ENCODE results near the gene UMPS.
"Not testable (repeated sequence)": the region's sequence is repeated elsewhere in the genome, so short reads cannot be mapped to it uniquely, and the experiment has no call there.

UMPS gene

DNA sequence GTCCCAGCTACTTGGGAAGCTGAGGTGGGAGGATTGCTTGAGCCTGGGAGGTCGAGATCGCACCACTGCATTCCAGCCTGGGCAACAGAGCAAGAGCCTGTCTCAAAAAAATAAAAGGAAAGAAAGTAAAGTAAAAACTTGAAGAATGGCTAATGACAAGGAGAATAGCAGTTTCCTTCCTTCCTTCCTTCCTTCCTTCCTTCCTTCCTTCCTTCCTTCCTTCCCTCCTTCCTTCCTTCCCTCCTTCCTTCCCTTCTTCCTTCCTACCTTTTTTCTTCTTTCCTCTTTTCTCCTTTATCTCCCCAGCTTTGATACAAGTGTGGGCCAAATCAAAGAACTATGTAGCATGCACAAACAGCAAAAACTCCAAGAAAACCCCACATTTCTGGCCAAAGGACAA lies 23.0 kb upstream of the UMPS start:
- not testable (repeated sequence) for DNase-seq (ENCODE audit: low read depth, low spot score)

DNA sequence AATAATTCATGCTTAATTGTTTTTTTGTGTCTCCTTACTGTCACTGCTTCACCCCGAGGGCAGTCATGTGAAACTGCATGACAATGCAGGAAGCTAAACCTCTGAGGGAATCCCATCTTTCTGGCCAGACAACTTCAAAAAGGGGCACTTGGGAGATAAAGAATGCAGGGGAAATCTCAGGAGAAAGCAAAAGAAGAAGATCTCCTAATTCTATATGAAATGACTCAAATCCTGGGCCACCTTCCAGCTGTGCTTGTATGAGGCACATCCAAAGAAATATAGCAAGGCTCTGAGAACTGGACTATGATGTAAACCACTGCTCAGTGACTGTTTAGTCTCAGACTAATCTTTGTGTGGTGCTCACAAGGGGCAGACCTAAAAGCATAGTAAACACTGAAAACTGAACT lies 22.6 kb upstream of the UMPS start:
- DNase-seq (ENCODE audit: low read depth, low spot score): no peak

DNA sequence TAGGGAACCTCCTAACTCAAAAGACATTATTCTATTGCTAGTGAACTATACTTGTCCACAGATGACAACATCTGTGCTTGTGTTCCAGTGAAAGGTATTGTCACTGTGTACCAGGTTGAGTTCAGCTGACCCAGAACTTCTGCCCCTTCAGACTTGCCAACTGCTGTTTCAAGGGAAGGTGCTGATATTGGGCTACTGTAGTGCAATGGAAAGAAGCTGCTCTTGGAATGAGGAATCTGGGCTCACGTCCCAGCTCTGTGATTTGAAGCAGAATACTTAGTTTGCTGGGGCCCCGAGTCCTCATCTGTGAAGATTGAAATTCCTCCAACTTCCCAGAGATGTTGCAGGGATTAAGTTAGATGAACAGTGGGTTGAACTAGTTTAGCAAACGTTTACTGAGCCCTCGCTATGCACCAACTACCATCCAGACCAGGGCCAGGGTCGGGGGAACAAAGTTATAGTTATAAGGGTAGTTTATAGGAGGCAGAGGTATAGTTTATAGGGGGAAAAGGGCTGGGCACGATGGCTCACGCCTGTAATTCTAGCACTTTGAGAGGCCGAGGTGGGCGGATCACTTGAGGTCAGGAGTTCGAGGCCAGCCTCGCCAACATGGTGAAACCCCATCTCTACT lies 15.9 kb upstream of the UMPS start:
- DNase-seq (ENCODE audit: low read depth, low spot score): no peak

DNA sequence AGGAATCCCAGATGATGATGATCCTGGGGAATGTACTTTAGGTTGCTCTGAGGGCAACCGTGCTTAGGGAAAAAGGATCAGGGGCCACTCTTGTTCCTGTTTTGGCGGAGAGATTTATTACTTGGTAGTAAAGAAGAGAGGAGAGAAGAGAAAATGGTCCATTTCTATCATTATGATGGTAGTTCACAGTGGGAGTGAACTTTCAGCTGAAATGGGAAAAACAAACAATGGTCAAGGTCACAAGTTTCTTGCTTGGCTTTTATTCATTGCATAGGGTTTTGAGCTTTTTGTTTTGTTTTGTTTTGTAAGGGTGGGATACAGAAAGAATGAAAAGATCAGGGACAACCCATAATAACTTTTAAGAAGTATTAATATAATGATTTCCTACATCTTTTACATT lies 7.7 kb upstream of the UMPS start:
- DNase-seq (ENCODE audit: low read depth, low spot score): no peak

DNA sequence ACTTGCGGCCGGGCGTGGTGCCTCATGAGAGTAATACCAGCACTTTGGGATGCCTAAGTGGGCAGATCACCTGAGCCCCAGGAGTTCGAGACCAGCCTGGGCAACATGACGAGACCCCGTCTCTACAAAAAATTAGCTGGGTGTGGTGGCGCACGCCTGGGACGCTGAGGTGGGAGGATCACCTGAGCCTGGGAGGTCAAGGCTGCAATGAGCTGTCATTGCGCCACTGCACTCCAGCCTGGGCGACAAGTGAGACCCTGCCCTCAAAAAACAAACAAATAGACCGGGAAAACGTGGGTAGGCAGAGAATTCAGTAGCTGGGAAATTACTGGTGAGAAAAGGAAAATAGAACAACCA lies 667 bp downstream of the UMPS start:
- no peak for DNase-seq (ENCODE audit: low read depth, low spot score)

DNA sequence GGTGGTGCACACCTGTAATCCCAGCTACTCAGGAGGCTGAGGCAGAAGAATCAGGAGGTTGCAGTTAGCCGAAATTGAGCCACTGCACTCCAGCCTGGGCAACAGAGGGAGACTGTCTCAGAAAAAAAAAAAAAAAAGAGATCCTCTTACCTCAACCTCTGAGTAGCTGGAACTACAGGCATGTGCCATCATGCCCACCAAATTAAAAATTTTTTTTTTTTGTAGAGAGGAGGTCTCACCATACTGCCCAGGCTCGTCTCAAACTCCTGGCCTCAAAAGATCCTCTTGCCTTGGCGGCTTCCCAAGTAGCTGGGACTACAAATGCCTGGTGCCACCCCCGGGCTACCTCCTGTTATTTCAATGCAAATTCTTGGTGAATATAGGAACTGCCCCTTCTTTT lies 1.5 kb downstream of the UMPS start:
- no peak for DNase-seq (ENCODE audit: low read depth, low spot score)

DNA sequence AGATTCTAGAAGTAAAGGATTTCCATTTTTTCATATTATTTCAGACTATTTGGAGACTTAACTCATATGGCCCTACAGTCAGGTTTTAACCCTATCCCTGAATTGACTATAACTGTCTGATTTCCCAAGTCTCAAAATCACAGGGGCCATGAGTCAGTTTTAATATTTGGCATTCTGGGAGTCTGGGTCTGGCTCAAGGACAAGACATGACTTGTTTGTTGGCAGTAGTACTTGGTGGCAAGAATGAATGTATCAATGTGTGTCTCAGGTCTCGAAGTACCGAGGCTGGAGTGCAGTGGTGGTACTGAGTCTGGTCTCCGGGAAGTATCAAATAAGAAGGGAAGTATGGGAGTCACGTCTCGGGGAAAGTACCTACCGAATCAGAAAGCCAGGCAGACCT lies 10.8 kb downstream of the UMPS start:
- DNase-seq (ENCODE audit: low read depth, low spot score): no peak

DNA sequence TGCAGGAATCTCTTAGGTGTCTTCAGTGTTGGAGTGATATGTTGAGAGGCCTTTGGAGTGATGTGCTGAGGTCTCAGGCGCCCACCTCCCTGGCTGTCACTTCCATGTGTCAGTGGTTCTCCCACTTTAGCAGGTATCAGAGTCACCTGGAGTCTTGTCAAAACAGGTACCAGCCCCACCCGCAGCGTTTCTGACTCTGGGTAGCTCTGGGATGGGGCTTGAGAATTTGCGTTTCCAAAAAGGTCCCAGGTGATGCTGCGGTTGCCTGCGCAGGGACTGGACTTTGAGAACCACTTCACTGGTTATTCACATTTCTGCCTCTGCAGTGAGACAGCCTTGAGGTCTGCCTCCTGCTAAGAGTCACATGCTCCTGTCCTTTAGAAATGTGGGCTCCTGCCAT lies 15.5 kb downstream of the UMPS start:
- DNase-seq (ENCODE audit: low read depth, low spot score): no peak

DNA sequence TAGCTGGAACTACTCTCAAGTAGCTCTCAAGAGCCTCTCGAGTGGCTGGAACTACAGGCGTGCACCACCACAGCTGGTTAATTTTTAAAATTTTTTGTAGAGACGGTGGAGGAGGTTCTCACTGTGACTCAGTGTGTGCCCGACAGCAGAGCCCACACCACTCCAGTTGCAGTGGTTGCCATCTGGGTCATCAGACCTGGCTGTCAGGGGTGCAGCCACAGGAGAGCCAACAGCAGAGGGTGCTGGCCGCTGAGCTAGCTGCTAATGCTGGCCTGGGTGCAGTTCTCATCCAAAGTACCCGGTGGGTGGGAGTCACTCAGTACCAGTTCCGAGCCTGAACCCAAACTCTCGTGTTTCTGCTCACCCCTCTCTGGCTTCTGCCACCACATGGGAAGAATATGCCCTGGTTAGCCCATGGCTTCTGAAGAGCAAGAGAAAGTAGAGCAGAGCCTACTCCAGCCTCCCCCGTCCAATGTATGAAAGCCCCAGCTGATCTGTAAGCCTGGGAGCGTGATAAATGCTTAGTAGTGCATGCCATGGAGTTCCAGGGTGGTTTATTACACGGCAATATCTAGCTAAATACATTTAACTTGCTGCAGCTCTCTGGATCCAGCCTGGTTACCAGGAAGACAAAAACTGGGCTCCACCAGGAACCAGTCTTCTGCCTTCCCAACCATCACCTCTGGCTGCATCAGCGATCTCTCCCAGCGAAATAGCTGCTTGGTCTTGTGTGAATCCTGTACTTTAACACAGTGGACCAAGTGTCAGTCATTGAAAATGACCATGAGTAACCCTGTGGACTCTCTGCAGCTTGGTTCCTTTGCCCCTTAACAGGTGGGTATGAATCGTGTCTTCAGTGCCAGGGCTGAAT lies 17.1 kb downstream of the UMPS start:
- no peak for DNase-seq (ENCODE audit: low read depth, low spot score)

DNA sequence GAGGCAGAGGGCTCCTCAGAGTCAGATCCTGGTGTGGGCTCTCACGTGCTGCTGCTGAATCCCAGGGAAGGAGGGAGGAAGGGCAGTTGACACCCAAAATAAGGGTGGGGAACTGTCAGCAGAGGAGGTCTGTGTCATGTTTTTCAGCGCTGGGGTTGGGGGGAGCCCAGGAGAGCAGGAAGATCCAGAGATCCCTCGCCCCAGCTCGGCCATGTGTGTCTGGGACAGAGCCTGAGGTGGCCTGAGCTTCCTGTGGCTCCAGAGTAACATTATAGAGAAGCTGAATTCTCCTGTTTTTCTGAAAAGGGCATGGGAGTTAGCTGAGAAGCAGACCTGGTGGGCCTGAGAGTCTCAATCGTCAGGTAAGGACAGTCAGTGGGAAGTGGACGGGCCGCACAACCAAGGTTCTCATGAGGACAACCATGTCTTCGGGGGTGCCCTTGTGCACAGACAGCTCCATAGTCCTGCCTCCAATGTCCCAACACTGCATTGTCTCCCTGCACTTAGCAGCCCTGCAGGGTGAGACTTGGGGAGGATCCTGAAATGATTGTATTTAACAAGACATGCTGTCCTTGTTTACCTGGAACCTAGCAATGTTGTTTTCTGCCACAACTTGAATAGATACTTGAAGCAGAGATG lies 18.4 kb downstream of the UMPS start:
- DNase-seq (ENCODE audit: low read depth, low spot score): no peak

DNA sequence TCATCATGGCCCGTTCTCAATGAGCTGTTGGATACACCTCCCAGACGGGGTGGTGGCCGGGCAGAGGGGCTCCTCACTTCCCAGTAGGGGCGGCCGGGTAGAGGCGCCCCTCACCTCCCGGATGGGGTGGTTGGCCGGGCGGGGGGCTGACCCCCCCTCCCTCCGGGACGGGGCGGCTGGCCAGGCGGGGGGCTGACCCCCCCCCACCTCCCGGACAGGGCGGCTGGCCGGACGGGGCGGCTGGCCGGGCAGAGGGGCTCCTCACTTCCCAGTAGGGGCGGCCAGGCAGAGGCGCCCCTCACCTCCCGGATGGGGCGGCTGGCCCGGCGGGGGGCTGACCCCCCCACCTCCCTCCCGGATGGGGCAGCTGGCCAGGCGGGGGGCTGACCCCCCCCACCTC lies 19.6 kb downstream of the UMPS start:
- DNase-seq (ENCODE audit: low read depth, low spot score): not testable (repeated sequence)

DNA sequence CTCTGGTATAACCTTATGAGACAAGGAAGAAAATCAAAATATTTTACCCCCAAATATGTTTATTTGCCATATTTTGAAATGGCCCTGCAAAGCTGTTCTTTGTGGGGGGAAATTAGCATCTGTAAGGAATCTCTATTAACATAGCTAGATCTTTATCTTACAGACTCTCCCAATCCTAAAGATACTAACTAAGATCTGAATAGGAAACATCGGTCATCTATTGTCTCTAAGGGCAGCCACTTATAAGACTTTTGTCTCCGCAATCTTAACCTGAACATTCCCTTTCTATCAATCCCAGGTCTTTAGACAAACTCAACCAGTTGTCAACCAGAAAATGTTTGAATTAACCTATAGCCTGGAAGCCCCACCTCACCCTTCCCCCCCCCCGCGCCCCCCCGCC lies 21.2 kb downstream of the UMPS start:
- DNase-seq (ENCODE audit: low read depth, low spot score): no peak

DNA sequence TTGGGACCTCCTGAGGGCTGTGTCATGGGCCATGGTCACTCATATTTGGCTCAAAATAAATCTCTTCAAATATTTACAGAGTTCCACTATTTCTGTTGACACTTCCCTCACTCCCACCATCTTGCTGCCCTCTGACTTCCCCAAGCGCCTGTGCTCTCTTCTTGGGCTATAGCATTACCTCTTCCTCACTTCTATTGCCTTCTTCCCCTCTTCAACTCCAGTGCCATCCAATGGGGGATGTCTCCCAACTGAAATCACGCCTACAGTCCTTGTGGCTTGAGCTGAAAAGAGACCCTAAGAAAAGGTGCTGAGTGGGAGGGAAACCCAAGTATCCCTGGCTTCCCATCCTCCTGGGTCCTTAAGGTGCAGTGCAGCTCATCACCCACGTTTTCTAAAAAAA lies 21.8 kb downstream of the UMPS start:
- no peak for DNase-seq (ENCODE audit: low read depth, low spot score)

DNA sequence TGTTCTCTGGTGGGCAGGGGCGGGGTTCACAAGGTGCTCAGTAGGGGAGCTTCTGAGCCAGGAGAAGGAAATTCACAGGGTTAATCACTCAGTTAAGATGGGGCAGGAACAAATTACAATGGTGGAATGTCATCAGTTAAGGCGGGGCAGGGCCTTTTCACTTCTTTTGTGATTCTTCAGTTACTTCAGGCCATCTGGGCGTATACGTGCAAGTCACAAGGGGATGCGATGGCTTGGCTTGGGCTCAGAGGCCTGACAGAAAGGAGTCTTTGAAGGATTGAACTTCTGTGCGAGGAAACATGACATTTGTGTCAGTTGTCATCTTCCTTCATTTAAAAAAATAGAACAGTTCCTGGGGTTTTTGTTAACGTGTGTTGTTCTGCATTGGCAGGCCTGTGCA lies 27.7 kb downstream of the UMPS start:
- not testable (repeated sequence) for DNase-seq (ENCODE audit: low read depth, low spot score)

DNA sequence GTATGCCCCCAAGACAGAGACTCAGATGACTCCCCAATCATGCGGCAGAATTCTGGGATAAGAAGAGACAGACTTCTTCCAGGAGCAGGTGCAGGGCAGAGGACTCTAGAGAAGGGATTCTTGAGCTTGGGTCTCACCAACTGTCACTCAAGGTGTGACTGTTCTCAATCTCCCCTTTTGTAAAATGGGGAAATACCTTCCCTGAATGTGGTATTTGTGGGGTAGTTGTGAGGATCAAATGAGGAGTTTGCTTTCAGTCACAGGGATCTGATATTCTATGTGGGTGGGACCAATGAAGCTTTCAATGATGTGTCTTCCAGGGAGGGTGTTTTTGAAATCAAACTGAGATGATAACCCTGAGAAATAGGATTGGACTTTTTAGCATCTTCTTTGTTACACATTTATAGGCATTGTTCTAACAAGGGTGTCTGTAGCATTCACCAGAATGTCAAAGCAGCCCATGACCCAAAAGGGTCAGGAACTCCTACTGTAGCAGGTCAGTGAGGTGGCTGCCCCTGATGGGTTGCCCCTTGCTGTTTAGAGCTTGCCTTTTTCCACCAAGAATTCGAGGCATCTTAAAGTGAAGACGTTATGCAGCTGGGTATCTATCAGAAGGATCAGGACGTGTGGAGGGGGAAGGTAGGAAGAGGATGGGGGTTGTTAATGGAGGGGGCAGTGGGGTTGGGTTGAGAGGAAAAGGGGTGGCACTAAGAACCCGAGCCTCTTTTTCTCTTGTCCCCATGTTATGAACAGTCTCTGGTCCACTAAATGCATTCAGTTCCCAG lies 28.8 kb downstream of the UMPS start:
- DNase-seq (ENCODE audit: low read depth, low spot score): no peak

DNA sequence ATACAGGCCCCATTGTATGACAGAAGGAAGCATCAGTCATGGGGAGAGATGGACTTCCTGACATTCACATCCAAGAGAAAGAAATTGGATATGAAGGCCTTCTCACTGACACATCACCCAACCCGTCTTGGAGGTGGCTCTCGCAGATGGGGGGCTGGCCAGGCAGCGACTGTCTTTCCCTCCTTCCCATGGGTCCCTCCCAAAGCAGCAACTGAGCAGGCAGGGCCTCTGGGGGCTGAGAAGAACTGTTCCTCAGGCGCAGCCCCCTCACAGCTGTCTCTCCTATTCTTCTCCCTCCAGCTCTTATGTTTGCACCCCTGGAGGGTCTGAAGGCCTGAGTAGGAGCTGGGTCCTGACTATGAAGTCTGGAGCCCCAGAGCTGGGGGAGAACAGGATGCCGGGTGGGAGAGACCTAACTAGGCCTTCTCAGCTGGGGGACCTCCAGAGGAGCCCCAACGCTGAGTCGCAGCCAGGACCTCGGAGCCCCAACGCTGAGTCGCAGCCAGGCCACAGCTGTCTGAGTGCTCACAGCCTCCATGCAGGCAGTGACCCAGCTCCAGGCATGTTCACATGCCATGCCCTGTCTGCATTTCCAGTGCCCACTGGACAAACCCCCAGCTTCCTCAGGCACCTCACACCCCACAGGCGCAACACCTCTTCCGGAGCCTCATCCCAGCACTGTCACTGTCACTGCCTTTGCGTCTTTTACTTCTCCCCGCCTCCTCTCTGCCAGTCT lies 29.6 kb downstream of the UMPS start:
- DNase-seq (ENCODE audit: low read depth, low spot score): no peak

DNA sequence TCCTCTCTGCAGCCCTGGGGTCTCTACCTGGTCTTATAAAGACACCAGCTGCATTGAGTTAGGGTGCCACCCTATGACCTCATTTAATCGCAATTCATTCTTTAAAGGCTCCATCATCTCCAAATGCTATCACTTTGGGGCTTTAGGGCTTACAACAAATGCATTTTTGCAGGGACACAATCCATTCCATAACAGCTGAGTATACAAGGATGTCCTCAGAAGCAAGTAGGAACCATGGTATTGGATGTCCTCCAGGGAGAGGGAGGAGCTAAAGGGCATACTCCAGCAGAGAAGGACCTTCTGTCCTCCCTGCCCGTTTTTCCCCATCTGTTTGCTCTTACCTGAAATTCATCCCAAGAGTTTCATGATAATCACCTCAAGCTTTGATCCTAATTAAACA lies 30.3 kb downstream of the UMPS start:
- DNase-seq (ENCODE audit: low read depth, low spot score): no peak

DNA sequence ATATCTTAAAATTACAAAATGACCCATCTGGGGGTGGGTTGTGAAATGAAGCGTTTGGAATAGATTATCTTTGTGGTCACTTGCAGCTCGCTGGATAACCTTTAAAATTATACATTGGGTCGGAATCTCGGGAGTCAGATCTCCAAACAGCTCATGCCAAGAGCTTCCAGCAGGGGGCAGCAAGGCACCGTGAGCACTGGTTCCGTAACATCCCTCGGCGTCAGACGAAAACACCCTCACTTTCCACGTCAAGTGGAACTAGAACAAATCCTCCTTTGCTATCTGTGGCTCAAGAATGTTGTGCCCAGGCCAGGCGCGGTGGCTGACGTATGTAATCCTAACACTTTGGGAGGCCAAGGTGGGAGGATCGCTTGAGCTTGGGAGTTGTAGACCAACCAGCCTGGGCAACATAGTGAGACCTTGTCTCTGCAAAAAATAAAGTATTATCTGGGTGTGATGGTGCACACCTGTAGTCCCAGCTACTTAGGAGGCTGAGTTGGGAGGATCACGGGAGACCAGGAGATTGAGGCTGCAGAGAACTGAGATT lies 31.1 kb downstream of the UMPS start:
- DNase-seq (ENCODE audit: low read depth, low spot score): peak; percentile 51

DNA sequence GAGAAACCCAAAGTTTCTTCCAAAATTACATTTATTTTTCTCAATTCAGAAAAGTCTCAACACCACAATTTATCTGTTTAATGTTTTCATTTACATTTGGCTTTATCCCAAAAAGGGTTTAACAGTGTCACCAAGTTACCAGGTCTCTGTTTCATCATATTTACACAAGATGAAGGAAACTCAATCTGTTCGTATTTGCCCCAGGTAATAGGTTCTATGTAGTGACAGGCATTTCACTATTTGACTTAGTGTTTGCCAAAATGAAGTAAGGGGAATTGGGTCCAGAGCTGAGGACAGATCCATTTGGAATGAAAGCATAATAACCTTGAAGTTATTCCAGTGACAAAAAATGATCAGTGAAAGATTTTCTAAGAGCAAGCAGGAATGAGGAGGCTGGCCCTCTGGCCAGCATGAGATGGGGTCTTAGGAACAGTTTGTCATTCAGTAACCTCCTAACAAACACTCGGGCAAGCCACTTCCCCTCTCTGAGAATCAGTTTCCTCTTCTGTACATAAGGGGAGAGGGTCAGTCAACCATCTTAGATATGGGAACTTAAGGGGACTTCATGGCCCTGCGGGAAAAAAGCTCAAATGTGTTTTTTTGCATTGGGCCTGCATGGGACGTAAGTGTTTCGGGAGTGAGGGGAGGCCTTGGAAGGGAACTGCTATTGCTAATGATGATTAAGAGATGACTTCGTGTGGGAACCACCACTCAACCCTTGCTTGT lies 31.8 kb downstream of the UMPS start:
- DNase-seq (ENCODE audit: low read depth, low spot score): no peak

DNA sequence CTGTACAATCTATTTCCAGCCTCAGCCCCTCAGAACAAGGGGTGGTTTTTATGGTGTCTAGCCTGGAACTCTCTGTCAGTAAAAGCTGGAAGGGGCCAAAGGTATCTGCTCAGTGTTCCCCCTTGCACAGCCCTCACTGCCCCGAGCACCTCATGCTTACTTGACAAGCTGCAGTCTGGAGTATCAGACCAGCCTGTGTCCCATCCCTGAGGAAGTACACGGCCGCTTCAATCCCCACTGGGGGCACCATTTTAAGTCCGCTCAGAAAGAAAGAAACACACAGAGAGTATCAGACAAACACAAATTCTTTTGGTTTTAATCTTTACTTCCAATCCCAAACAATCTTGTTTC lies 32.4 kb downstream of the UMPS start:
- DNase-seq (ENCODE audit: low read depth, low spot score): no peak

DNA sequence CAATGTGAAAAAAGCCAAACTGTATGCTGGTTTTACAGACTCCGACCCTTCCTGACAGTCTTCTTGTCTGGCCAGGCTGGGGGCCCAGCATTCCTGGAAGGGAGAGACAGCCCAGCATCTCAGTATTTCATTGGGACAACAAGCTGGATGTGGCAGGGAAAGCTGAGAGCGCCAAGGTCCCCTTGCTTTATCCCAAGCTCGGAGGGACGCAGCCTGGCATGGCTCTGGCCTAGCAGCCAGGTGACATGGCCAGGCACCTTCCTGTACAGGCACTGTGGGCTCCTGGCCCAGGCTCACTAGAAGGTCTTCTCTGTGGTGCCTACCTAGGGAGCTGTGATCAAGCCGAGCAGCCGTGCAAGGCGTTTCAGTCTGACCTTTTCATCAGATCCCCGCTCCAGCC lies 33.0 kb downstream of the UMPS start:
- DNase-seq (ENCODE audit: low read depth, low spot score): no peak

Data from activated naive CD8-positive, alpha-beta T cell treated with anti-CD3 and anti-CD28 coated beads, Interleukin-2, amount 50 U/mL, for 16 hours (primary cell).